Loucy (cell line): ENCODE results near the gene DEXI.

Experiments
- H2AFZ ChIP-seq: fragments of 200-600 bp; sonication (generic); 2 replicates; pipeline ENCODE4 v1.6.0; 2016; ENCODE audit warnings: antibody characterized with exemption, mild to moderate bottlenecking, low read length, moderate library complexity
- H3F3A ChIP-seq: fragments of 200-600 bp; 2 replicates; pipeline ENCODE4 v1.6.0; 2016; ENCODE audit warnings: antibody characterized with exemption, low read depth, mild to moderate bottlenecking
- H3K27me3 ChIP-seq: fragments of 200-600 bp; sonication (generic); 2 replicates; pipeline ENCODE4 v1.6.1; 2014; ENCODE audit warnings: low read length, mild to moderate bottlenecking; ENCODE audit not compliant: insufficient read depth, poor library complexity, severe bottlenecking
- H3K36me3 ChIP-seq: fragments of 200-600 bp; sonication (generic); 2 replicates; pipeline ENCODE4 v1.6.1; 2016; ENCODE audit warnings: low read length; ENCODE audit not compliant: insufficient read depth
- H3K4me1 ChIP-seq: fragments of 200-600 bp; sonication (generic); 2 replicates; pipeline ENCODE4 v1.5.1; 2014; ENCODE audit warnings: low read length, mild to moderate bottlenecking; ENCODE audit not compliant: insufficient read depth, poor library complexity, severe bottlenecking
- H3K4me2 ChIP-seq: fragments of 200-600 bp; sonication (generic); 2 replicates; pipeline ENCODE4 v1.6.0; 2014; ENCODE audit warnings: antibody characterized with exemption, low read length, low read depth, mild to moderate bottlenecking; ENCODE audit not compliant: poor library complexity, severe bottlenecking
- H3K4me3 ChIP-seq: fragments of 200-600 bp; sonication (generic); 2 replicates; pipeline ENCODE4 v1.5.1; 2014; ENCODE audit warnings: low read length, mild to moderate bottlenecking, mixed read lengths; ENCODE audit not compliant: poor library complexity, severe bottlenecking
- H3K79me2 ChIP-seq: fragments of 200-600 bp; sonication (generic); 2 replicates; pipeline ENCODE4 v1.6.1; 2014; ENCODE audit warnings: low read length; ENCODE audit not compliant: insufficient read depth
- H3K9ac ChIP-seq: fragments of 200-600 bp; sonication (generic); 2 replicates; pipeline ENCODE4 v1.6.0; 2014; ENCODE audit warnings: mild to moderate bottlenecking, low read depth, low read length, moderate library complexity; ENCODE audit not compliant: poor library complexity, severe bottlenecking
- H3K9me2 ChIP-seq: fragments of 200-600 bp; sonication (generic); replicated peaks from 2 replicates; pipeline ENCODE4 v1.6.1; 2016; ENCODE audit warnings: low read depth, low read length, mixed read lengths
- H3K9me3 ChIP-seq: fragments of 200-600 bp; sonication (generic); 2 replicates; pipeline ENCODE4 v1.6.1; 2014; ENCODE audit warnings: mild to moderate bottlenecking, antibody characterized with exemption, low read length, low read depth; ENCODE audit not compliant: insufficient read depth
- H4K20me1 ChIP-seq: fragments of 200-600 bp; sonication (generic); 2 replicates; pipeline ENCODE4 v1.6.0; 2014; ENCODE audit warnings: antibody characterized with exemption, low read length, mild to moderate bottlenecking; ENCODE audit not compliant: insufficient read depth, poor library complexity, severe bottlenecking
- EZH2phosphoT487 ChIP-seq: fragments of 200-600 bp; IDR thresholded peaks from 2 replicates; pipeline ENCODE4 v1.6.1; 2018; ENCODE audit warnings: antibody characterized with exemption, mild to moderate bottlenecking, moderate library complexity, borderline replicate concordance
- TF ChIP-seq, protein P1 (sequence below): fragments of 200-600 bp; sonication (generic); conservative IDR thresholded peaks from 2 replicates; pipeline ENCODE4 v1.5.1; 2014; ENCODE audit warnings: mild to moderate bottlenecking, antibody characterized with exemption, low read length

Gene DEXI

DNA sequence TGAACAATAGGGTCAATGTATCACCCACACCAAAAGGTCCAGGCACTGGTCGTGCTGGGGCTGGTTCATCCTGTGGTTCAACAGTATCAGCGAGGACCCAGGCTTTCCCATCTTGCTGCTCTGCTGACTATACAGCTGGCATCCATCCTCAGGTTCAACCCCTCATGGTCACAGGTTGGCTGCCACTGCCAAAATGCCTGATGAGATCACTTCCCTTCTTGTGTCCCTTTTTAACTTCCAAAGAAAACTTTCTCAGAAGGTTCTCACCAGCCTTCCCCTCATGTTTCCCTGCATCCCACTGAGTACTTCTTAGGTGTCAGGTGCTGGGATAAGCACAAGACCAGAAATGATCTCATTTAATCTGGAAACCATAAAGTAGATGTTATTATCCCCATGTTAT lies 27.8 kb upstream of the DEXI start:
- Histone ChIP-seq H3K9me2 (no peaks in the 10 kb centered on the region), H3F3A (no peaks in the 10 kb centered on the region), H3K4me3 (no peak overlapping the region), H3K36me3 (peaks cover 26% of the 10 kb centered on the region; the same call in 1 of the 2 replicates), H3K4me1 (peaks cover 10% of the 10 kb centered on the region), H3K4me2 (no peak overlapping the region), H3K79me2 (no peaks in the 10 kb centered on the region), H3K9ac (no peak overlapping the region), H3K27me3 (no peaks in the 10 kb centered on the region), H2AFZ (no peak overlapping the region), H4K20me1 (no peaks in the 10 kb centered on the region), H3K9me3 (no peaks in the 10 kb centered on the region)
- TF ChIP-seq, protein P1, sequence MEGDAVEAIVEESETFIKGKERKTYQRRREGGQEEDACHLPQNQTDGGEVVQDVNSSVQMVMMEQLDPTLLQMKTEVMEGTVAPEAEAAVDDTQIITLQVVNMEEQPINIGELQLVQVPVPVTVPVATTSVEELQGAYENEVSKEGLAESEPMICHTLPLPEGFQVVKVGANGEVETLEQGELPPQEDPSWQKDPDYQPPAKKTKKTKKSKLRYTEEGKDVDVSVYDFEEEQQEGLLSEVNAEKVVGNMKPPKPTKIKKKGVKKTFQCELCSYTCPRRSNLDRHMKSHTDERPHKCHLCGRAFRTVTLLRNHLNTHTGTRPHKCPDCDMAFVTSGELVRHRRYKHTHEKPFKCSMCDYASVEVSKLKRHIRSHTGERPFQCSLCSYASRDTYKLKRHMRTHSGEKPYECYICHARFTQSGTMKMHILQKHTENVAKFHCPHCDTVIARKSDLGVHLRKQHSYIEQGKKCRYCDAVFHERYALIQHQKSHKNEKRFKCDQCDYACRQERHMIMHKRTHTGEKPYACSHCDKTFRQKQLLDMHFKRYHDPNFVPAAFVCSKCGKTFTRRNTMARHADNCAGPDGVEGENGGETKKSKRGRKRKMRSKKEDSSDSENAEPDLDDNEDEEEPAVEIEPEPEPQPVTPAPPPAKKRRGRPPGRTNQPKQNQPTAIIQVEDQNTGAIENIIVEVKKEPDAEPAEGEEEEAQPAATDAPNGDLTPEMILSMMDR: no peak
- TF ChIP-seq EZH2phosphoT487: no peak

DNA sequence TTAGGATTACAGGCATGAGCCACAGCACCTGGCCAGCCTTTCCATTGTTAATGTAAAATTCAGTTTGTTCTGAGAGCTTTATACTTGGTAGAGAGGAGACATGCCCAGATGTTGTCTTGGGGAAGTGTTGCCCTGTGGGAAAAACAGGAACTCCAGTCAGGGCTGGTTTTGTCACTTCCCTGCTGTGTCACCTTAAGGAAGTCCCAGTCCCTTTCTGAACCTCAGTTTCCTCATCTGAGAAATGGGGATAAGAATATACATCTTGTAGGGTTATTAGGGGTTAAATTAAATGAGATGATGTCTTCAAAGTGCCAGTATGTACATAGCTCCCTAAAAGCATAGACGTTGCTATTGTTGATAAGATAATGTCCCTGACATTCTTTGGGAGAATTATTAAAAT lies 27.3 kb upstream of the DEXI start:
- Histone ChIP-seq H3K4me3 (no peak overlapping the region), H2AFZ (no peak overlapping the region), H3K9me3 (no peaks in the 10 kb centered on the region), H3K36me3 (peaks cover 26% of the 10 kb centered on the region; the same call in 1 of the 2 replicates), H3F3A (no peaks in the 10 kb centered on the region), H3K4me2 (no peak overlapping the region), H3K79me2 (no peaks in the 10 kb centered on the region), H3K9ac (no peak overlapping the region), H3K4me1 (peaks cover 14% of the 10 kb centered on the region), H4K20me1 (no peaks in the 10 kb centered on the region), H3K27me3 (no peaks in the 10 kb centered on the region), H3K9me2 (no peaks in the 10 kb centered on the region)
- TF ChIP-seq, protein P1: no peak
- TF ChIP-seq EZH2phosphoT487: no peak

DNA sequence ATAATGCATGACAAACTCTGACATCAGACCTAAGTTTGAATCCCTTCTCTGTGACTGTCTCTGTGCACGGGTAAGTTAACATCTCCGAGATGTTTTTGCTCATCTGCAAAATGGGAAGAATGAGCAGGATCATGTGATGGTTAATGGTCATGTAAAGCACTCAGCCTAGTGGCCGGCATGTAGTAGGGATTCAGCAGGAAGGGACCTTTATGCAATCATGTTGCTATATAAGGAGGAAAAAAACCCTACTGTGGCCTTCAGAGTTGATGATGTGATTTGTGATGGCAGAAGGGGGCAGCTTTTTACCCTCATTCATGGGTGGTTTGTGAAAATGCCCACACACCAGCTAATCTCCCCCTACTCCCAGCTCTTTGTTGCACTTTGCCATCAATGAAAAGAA lies 26.2 kb upstream of the DEXI start:
- Histone ChIP-seq H3K9ac (no peak overlapping the region), H3K4me3 (no peak overlapping the region), H3K4me2 (no peak overlapping the region), H3K4me1 (peaks cover 14% of the 10 kb centered on the region), H2AFZ (no peak overlapping the region), H3K9me2 (no peaks in the 10 kb centered on the region), H3K79me2 (no peaks in the 10 kb centered on the region), H3F3A (no peaks in the 10 kb centered on the region), H4K20me1 (no peaks in the 10 kb centered on the region), H3K9me3 (no peaks in the 10 kb centered on the region), H3K36me3 (peaks cover 30% of the 10 kb centered on the region; the same call in 1 of the 2 replicates), H3K27me3 (no peaks in the 10 kb centered on the region)
- no peak for TF ChIP-seq EZH2phosphoT487
- TF ChIP-seq, protein P1: no peak
